Kidney (tissue), 14 donors: ENCODE results near the gene RNF14. TPM values are rescaled to one million over a fixed set of nuclear protein-coding genes. Genes with fewer than 3 reads are reported as not detected.

Source experiments
- DNase-seq, 5 donors: peaks; one replicate each; pipeline ENCODE4 v3.0.0-alpha.2; 2013 to 2020
- FAIRE-seq: peaks from 2 replicates; lab custom pipeline; 2012; peaks lifted over from hg19 to GRCh38; lab: Jason Lieb, UNC
- H3K27ac ChIP-seq, 2 donors: one replicate each; pipeline ENCODE4 v1.7.0; 2013; ENCODE audit warnings: low read depth in 2 of 2, low read length in 2 of 2, inconsistent platforms in 1 of 2
- H3K27me3 ChIP-seq: one replicate; pipeline ENCODE4 v1.7.1; 2013; ENCODE audit warnings: low read length, inconsistent platforms; ENCODE audit not compliant: control insufficient read depth, insufficient read depth
- H3K36me3 ChIP-seq, 3 donors: one replicate each; pipeline versions ENCODE4 v1.7.0 to v1.7.1; 2013; ENCODE audit warnings: low read length in 3 of 3, control low read depth in 1 of 3, inconsistent platforms in 1 of 3; ENCODE audit not compliant: insufficient read depth in 3 of 3, control insufficient read depth in 2 of 3
- H3K4me1 ChIP-seq, 3 donors: one replicate each; pipeline versions ENCODE4 v1.7.0 to v1.7.1; 2013; ENCODE audit warnings: low read length in 3 of 3, inconsistent platforms in 1 of 3, low read depth in 1 of 3; ENCODE audit not compliant: control insufficient read depth in 2 of 3, insufficient read depth in 2 of 3
- H3K4me3 ChIP-seq, 3 donors: one replicate each; pipeline versions ENCODE4 v1.7.0 to v1.8.1; 2013; ENCODE audit warnings: low read length in 3 of 3, control low read depth in 1 of 3, inconsistent platforms in 1 of 3
- H3K9ac ChIP-seq, 3 donors: one replicate each; pipeline versions ENCODE4 v1.7.0 to v1.7.1; 2013; ENCODE audit warnings: low read length in 3 of 3, control low read depth in 1 of 3, inconsistent platforms in 1 of 3
- H3K9me3 ChIP-seq, 3 donors: one replicate each; pipeline versions ENCODE4 v1.7.0 to v1.7.1; 2013; ENCODE audit warnings: low read length in 3 of 3, control low read depth in 1 of 3, inconsistent platforms in 1 of 3; ENCODE audit not compliant: control insufficient read depth in 2 of 3, insufficient read depth in 1 of 3
- CTCF ChIP-seq: IDR thresholded peaks from 3 replicates; pipeline ENCODE4 v1.5.1; 2012; ENCODE audit warnings: mild to moderate bottlenecking, moderate library complexity, borderline replicate concordance; ENCODE audit not compliant: insufficient read depth; ENCODE audit errors: extremely low read depth
- intact Hi-C: fragments of 100-400 bp; cut with DNase I; formaldehyde crosslinking; loops from one replicate; pipeline ENCODE4 v1.11.1; 2022
- polyA plus RNA-seq: library from polyadenylated mRNA; stranded (reverse); fragments of 350-450 nt; fragmentation: Illumina TruSeq; extraction: RNeasy Lipid Tissue Mini Kit (QIAGEN cat#74804); gene quantifications from one replicate; pipeline ENCODE4 v1.2.3, GENCODE V29; 2014; ENCODE audit warnings: low read depth, low replicate concordance; ENCODE audit not compliant: insufficient read depth
- total RNA-seq: library from RNA; stranded (reverse); fragmentation: NEBNext Ultra II Directional; extraction: Animal tissue kit (Norgen Biotek cat#: 25700); gene quantifications from one replicate; pipeline ENCODE4 v1.2.1, GENCODE V29; 2021
- donor health status: control.
- donor health status: control.
- donor health status: control.
- donor health status: control.
- donor health status: control.
- donor health status: DM: yes; HTN: yes; CAD: no.
- donor health status: Normal renal cell carcinoma (clear cell type).

Gene RNF14
- total and polyA plus RNA-seq, 2 donors from 2014 or later = 53.5 to 69.3 TPM

GRCh38 chr5:141954194-141954593 lies 14.7 kb upstream of the RNF14 start:
- no peak for FAIRE-seq
- H3K27ac ChIP-seq = no peak overlapping the region
- no peak overlapping the region for H3K9ac ChIP-seq
- no peak for DNase-seq
- intact Hi-C loops = loop anchor here (10.0 kb wide), 1 partner anchor 259 kb away; no protein-coding TSS in a partner anchor
- no peak for TF ChIP-seq CTCF
- no peaks in the 10 kb centered on the region for H3K27me3 ChIP-seq
- no peaks in the 10 kb centered on the region for H3K36me3 ChIP-seq
- H3K4me1 ChIP-seq = peaks cover 0 to 16% (median 0%) of the 10 kb centered on the region in 3 donors
- H3K4me3 ChIP-seq = peak overlapping the region; percentile 18 to 57 (median 48)
- no peaks in the 10 kb centered on the region for H3K9me3 ChIP-seq

- H3K36me3 ChIP-seq = no peaks in the 10 kb centered on the region
- H3K4me1 ChIP-seq = peaks cover 3 to 12% (median 4%) of the 10 kb centered on the region in 3 donors
- FAIRE-seq (no peak), DNase-seq (no peak)
- H3K27me3 ChIP-seq = no peaks in the 10 kb centered on the region
- H3K9me3 ChIP-seq = no peaks in the 10 kb centered on the region
- TF ChIP-seq CTCF = no peak
- intact Hi-C loops = loop anchor here (10.0 kb wide), 1 partner anchor 263 kb away; no protein-coding TSS in a partner anchor
- H3K9ac ChIP-seq = peak overlapping the region in 1 of 3 donors; percentile 22
- peak overlapping the region; percentile 5 to 39 for H3K27ac ChIP-seq
- peak overlapping the region in 2 of 3 donors; percentile 53 to 57 for H3K4me3 ChIP-seq
These were observed 11.4 kb upstream of the RNF14 start for GRCh38 chr5:141957367-141957996.

GRCh38 chr5:141958113-141958512 lies 10.8 kb upstream of the RNF14 start, which contains the start of gene PCDH12:
PCDH12 (minus strand) TSS chr5:141958202; CDS start chr5:141957851, 351 bp downstream.
- no peak for TF ChIP-seq CTCF
- DNase-seq (peak in 4 of 5 donors; percentile 49 to 93 (median 74)), FAIRE-seq (no peak)
- H3K9me3 ChIP-seq = no peaks in the 10 kb centered on the region
- intact Hi-C loops = loop anchor here (10.0 kb wide), 1 partner anchor 263 kb away; no protein-coding TSS in a partner anchor
- H3K27me3 ChIP-seq = no peaks in the 10 kb centered on the region
- no peaks in the 10 kb centered on the region for H3K36me3 ChIP-seq
- peaks cover 3 to 12% (median 4%) of the 10 kb centered on the region in 3 donors for H3K4me1 ChIP-seq
- H3K4me3 ChIP-seq = peak within 1 kb of the TSS in 2 of 3 donors; percentile 53 to 57
- H3K9ac ChIP-seq = peak within 1 kb of the TSS in 1 of 3 donors; percentile 22
- peak within 1 kb of the TSS; percentile 26 to 39 for H3K27ac ChIP-seq
